Measurements from ENCODE around the gene ADAM23.

ADAM23 gene

GRCh38 chr2:206614811-206615210, 171.5 kb downstream of the ADAM23 start:
- TF ChIP-seq CTCF (IDR thresholded peaks at IDR 0.05; ENCODE audit: insufficient read depth, low read length, poor library complexity, severe bottlenecking) (no peak), EZH2phosphoT487 (conservative IDR thresholded peaks at IDR 0.05; ENCODE audit: low read length) (no peak)
- no peaks in the 10 kb centered on the region for H3K36me3 ChIP-seq (ENCODE audit: low read length)
- H4K20me1 ChIP-seq (ENCODE audit: low read depth, low read length): no peaks in the 10 kb centered on the region
- H3K27ac ChIP-seq (ENCODE audit: low read depth, low read length): no peak overlapping the region
- no peaks in the 10 kb centered on the region for H3K9me2 ChIP-seq (replicated peaks; ENCODE audit: insufficient read depth, low read length)
- H3K27me3 ChIP-seq (ENCODE audit: low read length): no peaks in the 10 kb centered on the region
- H3K4me3 ChIP-seq (ENCODE audit: insufficient read depth, low read length, poor library complexity, severe bottlenecking): no peak overlapping the region
- H2AFZ ChIP-seq (ENCODE audit: low read depth, low read length, severe bottlenecking): no peak overlapping the region
- no peaks in the 10 kb centered on the region for H3F3A ChIP-seq (ENCODE audit: insufficient read depth)
- no peaks in the 10 kb centered on the region for H3K9me3 ChIP-seq (ENCODE audit: insufficient read depth, low read length)
- no peak overlapping the region for H3K4me2 ChIP-seq (ENCODE audit: low read depth, low read length, poor library complexity, severe bottlenecking)
- no peaks in the 10 kb centered on the region for H3K79me2 ChIP-seq (ENCODE audit: insufficient read depth, low read length)
- H3K9ac ChIP-seq (ENCODE audit: low read length): no peak overlapping the region

DNA sequence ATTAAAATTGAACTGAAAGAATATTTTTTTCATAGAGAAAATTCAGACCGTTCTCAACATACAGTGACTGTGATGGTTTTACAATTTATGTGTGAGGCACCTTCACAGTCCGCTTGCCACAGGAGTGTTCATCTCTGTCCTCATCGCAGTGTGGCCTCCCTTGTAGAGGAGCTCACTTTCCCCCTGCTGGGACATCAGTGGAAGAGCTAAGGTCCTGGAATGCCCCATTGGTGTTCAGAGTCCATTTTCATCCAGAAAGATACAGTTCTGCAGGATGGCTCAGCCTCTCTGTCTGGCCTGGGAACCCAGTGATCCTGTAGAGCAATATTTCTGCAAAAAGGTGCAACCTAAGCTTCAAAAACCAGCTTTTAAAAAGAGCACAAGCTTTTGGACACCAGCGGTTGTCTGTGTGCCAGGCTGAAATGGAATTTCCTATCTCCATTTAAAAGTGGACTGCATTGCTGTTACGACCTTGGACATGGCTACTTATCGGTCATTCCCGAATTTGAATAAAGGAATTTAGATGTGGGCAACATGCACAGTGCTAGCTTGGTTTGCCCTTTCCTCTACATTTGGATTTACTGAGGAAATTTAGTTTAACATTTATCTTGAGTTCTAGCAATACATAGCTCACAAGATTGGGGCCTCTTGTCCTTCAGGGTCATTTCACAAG, 172.2 kb downstream of the ADAM23 start:
- no peaks in the 10 kb centered on the region for H3K27me3 ChIP-seq (ENCODE audit: low read length)
- H3F3A ChIP-seq (ENCODE audit: insufficient read depth): no peaks in the 10 kb centered on the region
- H3K27ac ChIP-seq (ENCODE audit: low read depth, low read length): no peak overlapping the region
- no peaks in the 10 kb centered on the region for H3K9me3 ChIP-seq (ENCODE audit: insufficient read depth, low read length)
- H3K9ac ChIP-seq (ENCODE audit: low read length): no peak overlapping the region
- TF ChIP-seq CTCF (IDR thresholded peaks at IDR 0.05; ENCODE audit: insufficient read depth, low read length, poor library complexity, severe bottlenecking) (no peak), EZH2phosphoT487 (conservative IDR thresholded peaks at IDR 0.05; ENCODE audit: low read length) (no peak)
- no peaks in the 10 kb centered on the region for H3K9me2 ChIP-seq (replicated peaks; ENCODE audit: insufficient read depth, low read length)
- no peak overlapping the region for H2AFZ ChIP-seq (ENCODE audit: low read depth, low read length, severe bottlenecking)
- H3K79me2 ChIP-seq (ENCODE audit: insufficient read depth, low read length): no peaks in the 10 kb centered on the region
- H3K4me3 ChIP-seq (ENCODE audit: insufficient read depth, low read length, poor library complexity, severe bottlenecking): no peak overlapping the region
- no peak overlapping the region for H3K4me2 ChIP-seq (ENCODE audit: low read depth, low read length, poor library complexity, severe bottlenecking)
- H3K36me3 ChIP-seq (ENCODE audit: low read length): no peaks in the 10 kb centered on the region
- H4K20me1 ChIP-seq (ENCODE audit: low read depth, low read length): no peaks in the 10 kb centered on the region

- Histone ChIP-seq H3K79me2 (ENCODE audit: insufficient read depth, low read length) (no peaks in the 10 kb centered on the region), H2AFZ (ENCODE audit: low read depth, low read length, severe bottlenecking) (no peak overlapping the region), H3F3A (ENCODE audit: insufficient read depth) (no peaks in the 10 kb centered on the region), H3K27ac (ENCODE audit: low read depth, low read length) (no peak overlapping the region), H3K9me2 (replicated peaks; ENCODE audit: insufficient read depth, low read length) (no peaks in the 10 kb centered on the region), H3K36me3 (ENCODE audit: low read length) (no peaks in the 10 kb centered on the region), H4K20me1 (ENCODE audit: low read depth, low read length) (no peaks in the 10 kb centered on the region), H3K27me3 (ENCODE audit: low read length) (no peaks in the 10 kb centered on the region), H3K9ac (ENCODE audit: low read length) (no peak overlapping the region), H3K4me2 (ENCODE audit: low read depth, low read length, poor library complexity, severe bottlenecking) (no peak overlapping the region), H3K9me3 (ENCODE audit: insufficient read depth, low read length) (no peaks in the 10 kb centered on the region), H3K4me3 (ENCODE audit: insufficient read depth, low read length, poor library complexity, severe bottlenecking) (no peak overlapping the region)
- no peak for TF ChIP-seq EZH2phosphoT487 (conservative IDR thresholded peaks at IDR 0.05; ENCODE audit: low read length)
- no peak for TF ChIP-seq CTCF (IDR thresholded peaks at IDR 0.05; ENCODE audit: insufficient read depth, low read length, poor library complexity, severe bottlenecking)
These were observed 172.8 kb downstream of the ADAM23 start for GRCh38 chr2:206616151-206616550.
